HG03045 (cell line): ENCODE results near the gene TBRG4.

Source experiments
- ATAC-seq: cut with Tn5 transposase; IDR thresholded peaks from one replicate; pipeline ENCODE4 v1.9.1; 2021; ENCODE audit warnings: mild to moderate bottlenecking, moderate library complexity; ENCODE audit not compliant: unreplicated experiment

The TBRG4 gene

GRCh38 chr7:45092100-45092930, 19.2 kb downstream of the TBRG4 start:
- no peak for ATAC-seq

DNA sequence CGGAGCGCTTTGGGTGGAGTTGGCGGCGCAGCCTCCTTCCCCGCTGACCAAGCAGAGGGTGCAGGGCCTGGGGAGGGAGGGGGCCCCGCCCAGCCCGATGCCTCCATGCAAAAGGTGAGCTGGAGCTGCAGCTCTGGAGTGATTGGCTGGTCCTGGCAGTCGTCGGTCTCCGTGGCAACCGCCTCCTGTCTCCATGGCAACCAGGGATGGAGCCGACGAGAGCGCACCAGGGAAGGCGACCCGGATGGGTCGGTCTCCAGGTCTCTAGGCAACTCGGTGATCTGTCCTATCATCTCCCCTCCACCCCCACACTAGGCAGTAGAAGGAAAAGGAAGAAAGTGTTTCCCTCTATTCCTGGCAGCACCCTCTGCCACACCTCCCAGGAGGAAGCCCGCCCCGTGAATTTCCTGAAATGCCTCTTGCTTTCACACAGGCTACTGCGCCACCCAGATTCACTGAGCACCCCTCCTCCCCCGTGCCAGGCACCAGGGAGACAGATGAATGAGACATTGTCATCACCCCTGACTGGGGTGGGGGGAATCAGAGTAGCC, 22.1 kb downstream of the TBRG4 start:
- no peak for ATAC-seq

- ATAC-seq: no peak
Measured at GRCh38 chr7:45088821-45089340, 22.6 kb downstream of the TBRG4 start, which contains the start of gene NACAD. TSS of gene NACAD (minus strand) at chr7:45088969. CDS start at chr7:45088894, 75 bp downstream.

DNA sequence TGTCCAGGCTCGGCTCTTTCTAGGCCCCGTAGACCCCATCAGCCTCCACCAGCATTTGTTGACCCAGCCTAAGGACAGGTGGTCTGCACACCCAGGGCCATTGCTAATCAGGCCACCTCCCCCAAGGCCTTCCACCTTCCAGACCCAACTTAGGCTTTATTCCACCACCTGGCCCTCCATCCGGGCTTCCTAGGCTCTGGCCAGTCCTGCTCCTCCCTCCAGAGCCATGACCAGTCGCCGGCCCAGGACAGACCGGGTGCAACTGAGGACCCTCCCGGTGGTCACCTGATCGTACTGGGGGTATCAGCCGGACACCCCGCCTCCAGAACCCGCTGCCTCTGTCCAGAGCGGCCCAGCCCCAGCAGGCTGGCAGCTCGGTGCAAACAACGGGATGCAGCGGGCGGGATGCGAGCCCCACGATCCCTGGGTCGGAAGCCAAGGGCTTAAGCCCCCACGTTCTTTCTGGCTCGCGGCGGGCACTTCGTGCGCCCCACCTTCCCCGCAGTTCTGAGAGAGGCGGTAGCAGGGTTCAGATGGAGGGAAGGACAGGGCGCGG, 23.3 kb downstream of the TBRG4 start:
- no peak for ATAC-seq

DNA sequence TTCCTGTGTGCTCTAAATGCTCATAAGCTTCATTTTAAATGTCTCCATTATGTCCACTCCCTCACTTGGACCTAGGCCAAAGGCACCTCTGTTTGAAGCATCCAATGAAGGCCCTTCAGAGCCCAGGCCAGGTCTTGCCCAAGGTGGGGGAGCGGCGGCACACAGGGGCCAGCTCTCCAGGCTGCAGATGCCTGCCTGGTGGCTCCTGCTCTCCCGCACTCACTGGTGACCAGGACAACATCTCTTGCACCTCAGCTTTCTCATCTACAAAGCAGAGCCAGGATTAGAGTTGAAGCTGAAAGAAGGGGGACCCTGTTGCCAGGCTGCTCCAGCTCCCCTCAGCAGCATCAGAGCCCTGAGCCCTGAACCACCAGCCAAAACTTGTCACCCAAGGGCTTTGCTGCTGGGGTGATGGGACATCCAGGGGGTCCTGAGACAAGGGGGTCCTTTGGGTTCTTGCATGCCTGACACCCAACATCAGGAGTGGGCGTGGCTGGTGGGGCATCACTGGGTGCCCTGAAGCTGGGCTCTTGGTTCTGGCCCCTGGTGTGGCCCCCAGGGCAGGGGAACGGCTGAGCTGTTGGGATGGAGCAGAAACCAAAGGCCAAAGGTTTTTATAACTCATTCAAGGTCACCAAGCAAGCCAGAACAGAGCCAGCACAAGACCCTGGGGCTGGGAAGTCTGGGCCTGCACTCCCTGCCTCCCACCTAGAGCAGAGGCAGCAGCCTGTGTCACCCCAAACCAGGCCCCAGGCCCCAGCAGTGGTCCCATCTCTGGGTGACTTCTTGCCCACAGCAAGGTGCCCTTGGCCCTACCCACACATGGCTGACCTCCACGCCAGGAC, 24.0 kb downstream of the TBRG4 start:
- ATAC-seq: no peak

DNA sequence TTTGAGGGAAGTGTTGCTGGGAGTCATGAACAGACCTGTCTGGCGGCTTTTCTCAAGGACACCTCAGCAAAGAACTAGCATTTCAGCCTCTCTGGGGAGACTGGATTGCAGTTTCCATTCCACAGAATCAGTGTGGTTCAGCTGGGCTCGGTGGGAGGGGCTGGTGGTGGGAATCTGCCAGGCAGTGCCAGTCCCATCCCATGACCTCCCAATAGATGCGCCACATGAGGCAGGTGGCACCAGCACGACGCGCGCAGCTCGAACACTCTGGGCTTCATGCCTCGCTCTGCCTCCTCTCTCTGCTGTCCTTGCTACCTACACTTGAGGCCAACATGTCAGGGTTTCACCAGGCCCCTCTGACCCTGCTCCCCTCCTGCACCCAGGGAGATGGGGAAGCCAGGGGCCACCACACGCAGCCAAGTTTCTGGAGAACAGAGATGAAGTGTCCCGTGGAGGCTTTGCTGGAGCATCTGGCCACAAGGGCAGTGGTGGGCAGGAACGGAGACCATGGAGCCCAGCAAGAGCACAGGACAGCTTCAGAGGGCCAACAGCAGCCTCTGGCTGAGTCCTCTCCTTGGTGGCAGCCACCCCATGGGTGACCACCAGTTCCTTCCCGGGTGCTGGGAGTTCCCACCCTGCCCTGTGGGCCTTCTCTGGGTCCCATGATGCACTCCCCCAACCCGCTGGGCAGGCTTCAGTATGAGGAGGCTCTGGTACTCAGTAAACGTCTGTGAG, 25.0 kb downstream of the TBRG4 start:
- ATAC-seq: no peak

DNA sequence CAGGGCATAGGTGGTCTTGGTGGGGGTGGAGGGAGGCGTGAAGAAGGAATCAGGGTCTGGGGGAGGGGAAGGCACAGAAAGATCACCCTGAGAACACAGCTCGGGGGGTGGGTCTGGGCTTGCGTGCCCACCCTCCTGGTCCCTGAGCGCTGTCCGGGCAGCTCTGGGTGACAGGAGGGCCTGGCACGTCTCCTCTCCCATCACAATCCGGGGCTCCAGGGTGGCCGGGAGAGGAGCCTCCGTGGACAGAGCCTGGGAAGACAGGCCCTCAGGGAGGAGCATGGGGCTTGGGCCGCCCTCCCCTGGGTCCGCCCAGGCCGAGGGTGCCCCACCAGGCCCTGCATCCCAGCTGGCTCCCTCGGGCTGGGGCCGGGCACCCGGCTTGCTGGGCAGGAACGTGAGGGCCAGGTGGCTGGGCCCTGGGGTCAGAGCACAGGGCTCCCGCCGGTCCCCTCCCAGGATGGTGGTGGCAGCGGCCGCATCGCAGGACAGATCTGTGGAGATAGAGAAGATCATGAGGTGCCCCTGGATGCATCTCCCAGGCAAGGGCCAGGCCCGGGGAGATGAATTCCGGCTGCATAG, 25.8 kb downstream of the TBRG4 start:
- ATAC-seq: no peak

GRCh38 chr7:45084901-45085618, 26.4 kb downstream of the TBRG4 start:
- ATAC-seq: no peak

DNA sequence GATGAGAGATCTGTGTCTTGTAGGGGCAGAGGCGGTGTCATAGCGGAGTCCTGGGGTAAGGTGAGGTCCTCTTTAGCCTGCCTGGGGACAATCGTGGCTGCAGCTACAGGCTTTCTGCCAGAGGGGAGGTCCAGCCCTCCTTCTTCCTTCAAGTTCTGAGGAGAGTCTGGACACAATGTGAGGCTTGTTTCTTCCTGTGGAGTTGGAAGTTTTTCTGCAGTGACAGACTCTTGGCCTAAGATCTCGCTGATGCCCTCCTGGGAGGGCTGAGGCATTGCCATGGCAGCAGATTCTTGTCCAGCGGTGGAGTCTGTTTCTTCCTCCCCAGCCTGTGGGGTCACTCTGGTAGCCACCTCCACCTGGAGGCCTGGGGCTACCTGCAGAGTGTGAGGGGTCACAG, 27.2 kb downstream of the TBRG4 start:
- no peak for ATAC-seq

- no peak for ATAC-seq
Measured at GRCh38 chr7:45082831-45083331, 28.6 kb downstream of the TBRG4 start.

DNA sequence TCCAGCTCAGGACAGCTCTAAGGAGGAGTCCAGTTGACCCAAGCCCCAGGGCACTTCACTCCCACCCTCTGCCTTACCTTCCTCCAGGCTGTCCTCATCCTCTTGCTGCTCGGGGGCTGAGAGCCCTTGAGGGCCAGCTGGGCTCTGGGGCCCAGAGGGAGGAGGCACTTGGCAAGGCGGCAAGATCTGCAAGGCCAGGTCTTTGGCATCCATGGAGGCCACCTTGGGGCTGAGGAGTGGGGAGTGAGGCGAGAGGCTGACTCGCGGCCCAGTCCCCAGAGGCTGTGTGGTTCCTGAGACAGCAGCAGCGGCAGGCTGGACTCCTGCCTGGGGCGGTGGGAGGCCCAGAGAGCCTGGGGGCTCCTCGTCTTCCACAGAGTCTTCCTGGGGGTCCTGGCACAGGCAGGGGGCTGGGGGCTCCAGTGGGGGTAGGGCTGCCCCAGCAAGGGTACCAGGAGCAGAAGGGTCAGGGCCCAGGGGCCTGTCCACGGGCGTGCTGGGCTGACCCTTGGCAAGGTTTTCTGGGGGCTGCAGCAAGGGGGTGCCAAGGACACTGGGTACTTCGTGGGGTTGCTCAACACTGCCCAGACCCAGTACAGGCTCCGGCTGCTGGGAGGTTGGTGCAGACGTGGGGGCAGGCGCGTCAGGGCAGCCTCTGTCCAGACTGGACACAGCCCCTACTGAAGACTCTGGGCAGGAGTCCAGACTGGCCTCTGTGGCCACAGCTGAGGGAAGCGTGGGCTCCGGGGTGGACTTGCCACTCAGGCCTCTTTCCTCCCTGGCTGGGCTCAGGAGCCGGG, 29.3 kb downstream of the TBRG4 start:
- ATAC-seq: no peak

DNA sequence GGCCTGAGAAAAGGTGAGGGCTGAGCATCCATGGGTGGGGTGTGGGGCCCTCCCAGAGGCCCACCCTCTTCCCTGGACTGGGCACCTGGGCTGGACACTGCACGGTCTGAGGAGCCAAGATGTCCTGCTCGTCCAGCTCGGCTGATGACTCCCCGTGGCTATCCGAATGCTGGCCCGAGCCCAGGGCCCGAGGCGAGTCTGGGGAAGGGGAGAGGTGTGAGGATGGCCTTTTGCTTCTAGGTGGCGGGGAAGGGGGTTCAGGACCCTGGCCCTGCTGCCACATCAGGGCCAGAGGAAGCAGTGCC, 29.9 kb downstream of the TBRG4 start:
- no peak for ATAC-seq

DNA sequence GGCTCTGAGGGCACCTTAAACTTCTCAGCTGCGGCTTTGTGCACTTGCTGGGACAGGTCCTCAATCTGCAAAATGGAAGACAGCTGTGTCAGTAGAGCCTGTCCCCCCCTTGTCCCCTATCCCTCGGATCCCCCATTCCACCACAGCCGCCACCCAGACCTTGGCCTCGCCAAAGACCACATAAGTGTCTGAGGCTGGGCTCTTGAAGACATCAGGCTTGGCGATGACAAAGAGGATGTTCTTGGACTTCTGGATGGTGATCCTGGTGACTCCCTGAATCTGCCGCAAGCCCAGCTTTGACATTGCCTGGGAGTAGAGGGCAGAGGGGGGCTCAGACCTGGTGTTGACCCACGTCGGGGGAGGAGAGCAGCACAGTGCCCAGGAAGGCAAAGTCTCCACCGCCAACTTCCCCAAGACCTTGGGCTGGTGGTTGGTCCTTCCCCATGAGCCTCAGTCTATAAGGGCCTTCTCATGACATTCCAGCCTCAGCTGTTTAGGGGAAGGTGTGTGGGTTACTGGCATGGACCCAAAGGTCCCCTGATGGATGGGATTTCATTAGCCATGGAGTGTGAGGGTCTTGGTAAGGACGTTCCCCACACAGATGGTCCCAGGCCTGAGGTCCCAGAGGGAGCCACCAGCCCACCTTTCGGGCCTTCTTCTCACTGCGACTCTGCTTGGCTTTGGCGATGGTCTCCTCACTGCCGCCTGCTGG, 30.4 kb downstream of the TBRG4 start:
- no peak for ATAC-seq

GRCh38 chr7:45080265-45080957, 31.1 kb downstream of the TBRG4 start:
- no peak for ATAC-seq

DNA sequence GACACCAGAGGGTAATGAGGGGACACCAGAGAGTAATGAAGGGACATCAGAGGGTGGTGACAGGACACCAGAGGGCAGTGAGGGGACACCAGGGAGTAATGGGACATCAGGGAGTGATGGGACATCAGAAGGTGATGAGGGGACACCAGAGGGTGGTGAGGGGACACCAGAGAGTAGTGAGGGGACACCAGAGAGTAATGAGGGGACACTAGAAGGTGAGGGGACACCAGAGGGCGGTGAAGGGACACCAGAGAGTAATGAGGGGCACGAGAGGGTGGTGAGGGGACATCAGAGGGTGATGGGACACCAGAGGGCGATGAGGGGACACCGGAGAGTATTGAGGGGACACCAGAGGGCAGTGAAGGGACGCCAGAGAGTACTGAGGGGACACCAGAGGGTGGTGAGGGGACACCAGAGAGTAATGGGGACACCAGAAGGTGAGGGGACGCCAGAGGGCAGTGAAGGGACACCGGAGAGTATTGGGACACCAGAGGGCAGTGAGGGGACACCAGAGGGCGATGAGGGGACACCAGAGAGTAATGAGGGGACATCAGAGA, 33.3 kb downstream of the TBRG4 start:
- no peak for ATAC-seq

DNA sequence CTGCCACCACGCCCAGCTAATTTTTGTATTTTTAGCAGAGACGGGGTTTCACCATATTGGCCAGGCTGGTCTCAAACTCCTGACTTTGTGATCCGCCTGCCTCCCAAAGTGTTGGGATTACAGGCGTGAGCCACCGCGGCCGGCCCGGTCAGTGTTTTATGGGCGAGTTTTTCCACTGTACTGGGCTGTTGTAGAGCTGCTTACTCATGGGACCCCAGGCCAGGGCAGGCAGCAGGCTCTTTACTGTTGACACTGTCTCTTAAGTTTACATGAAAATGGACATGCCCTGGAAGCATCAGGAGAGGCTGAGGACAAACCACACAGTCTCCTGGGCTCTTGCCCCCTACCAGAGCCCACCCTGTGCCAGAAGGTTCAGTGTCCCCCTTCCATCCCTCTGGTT, 33.9 kb downstream of the TBRG4 start:
- no peak for ATAC-seq

GRCh38 chr7:45076946-45077345, 34.6 kb downstream of the TBRG4 start:
- no peak for ATAC-seq
